GM13976 (cell line): ENCODE measurements around the gene FGF14.

Experiments used
- DNase-seq: peaks from one replicate; pipeline ENCODE4 v3.0.0; 2012; ENCODE audit warnings: low spot score
- in situ Hi-C: fragments of 300-500 bp; cut with MboI; formaldehyde crosslinking; loops from one replicate; pipeline ENCODE4 v1.12.0; 2022; ENCODE audit warnings: low sequenced_read_pairs, mixed read lengths, inconsistent platforms; ENCODE audit not compliant: unreplicated experiment
- TF ChIP-seq, protein P1 (sequence below): IDR thresholded peaks from 2 replicates; pipeline ENCODE4 v1.5.1; 2012; ENCODE audit warnings: borderline replicate concordance, mild to moderate bottlenecking; ENCODE audit not compliant: insufficient read depth; ENCODE audit errors: extremely low read depth, missing control alignments, control extremely low read depth

The FGF14 gene

DNA sequence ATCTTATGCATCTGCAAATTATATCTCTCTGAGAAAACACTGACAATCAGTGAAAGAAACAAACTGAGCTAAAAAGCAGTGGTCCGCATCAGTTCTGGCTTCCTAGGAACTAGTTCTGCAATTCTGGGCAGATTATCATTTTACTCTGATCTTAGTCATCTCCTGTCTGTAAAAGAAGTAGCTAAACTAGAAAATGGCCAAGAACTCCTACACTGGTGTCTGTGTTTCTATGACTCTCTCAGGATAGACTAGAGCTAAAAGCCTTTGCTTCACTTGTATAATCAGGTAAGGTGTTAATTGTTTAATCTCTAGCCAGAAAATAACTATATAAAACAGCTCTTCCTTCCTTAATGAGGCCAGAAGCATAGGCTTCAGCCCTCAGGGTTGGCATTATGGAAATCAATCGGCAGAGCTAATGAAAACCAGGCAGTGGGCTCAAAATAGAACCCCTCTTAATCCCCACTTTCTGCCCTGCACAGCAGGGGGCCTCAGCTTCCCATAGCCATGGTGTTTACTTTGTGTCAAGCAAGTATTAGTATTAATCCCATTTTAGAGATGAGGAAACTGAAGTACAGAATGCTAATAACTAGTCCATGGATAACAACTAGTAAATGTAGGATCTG is 459.2 kb downstream of the FGF14 start:
- in situ Hi-C loops: no loop called here
- no peak for DNase-seq
- TF ChIP-seq, protein P1, sequence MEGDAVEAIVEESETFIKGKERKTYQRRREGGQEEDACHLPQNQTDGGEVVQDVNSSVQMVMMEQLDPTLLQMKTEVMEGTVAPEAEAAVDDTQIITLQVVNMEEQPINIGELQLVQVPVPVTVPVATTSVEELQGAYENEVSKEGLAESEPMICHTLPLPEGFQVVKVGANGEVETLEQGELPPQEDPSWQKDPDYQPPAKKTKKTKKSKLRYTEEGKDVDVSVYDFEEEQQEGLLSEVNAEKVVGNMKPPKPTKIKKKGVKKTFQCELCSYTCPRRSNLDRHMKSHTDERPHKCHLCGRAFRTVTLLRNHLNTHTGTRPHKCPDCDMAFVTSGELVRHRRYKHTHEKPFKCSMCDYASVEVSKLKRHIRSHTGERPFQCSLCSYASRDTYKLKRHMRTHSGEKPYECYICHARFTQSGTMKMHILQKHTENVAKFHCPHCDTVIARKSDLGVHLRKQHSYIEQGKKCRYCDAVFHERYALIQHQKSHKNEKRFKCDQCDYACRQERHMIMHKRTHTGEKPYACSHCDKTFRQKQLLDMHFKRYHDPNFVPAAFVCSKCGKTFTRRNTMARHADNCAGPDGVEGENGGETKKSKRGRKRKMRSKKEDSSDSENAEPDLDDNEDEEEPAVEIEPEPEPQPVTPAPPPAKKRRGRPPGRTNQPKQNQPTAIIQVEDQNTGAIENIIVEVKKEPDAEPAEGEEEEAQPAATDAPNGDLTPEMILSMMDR: no peak

DNA sequence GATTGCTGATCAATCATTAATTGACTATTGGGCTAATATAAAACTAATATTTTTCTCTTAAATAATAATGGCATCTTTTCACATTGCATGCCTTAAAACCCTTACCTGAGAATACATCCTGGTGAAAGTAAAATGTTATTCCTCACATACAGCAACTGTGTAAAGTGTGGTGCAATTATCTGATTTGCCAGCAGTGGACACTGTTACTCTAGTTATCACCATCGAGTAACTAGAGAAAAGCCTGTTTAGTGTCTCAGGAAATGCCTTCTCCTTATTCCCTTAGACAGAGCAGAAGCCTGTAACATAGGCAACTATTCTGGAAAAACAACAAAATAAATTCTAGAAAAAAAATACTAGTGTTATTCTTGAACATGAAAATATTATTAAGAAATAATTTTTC is 459.8 kb downstream of the FGF14 start:
- TF ChIP-seq, protein P1: no peak
- in situ Hi-C loops: no loop called here
- no peak for DNase-seq

DNA sequence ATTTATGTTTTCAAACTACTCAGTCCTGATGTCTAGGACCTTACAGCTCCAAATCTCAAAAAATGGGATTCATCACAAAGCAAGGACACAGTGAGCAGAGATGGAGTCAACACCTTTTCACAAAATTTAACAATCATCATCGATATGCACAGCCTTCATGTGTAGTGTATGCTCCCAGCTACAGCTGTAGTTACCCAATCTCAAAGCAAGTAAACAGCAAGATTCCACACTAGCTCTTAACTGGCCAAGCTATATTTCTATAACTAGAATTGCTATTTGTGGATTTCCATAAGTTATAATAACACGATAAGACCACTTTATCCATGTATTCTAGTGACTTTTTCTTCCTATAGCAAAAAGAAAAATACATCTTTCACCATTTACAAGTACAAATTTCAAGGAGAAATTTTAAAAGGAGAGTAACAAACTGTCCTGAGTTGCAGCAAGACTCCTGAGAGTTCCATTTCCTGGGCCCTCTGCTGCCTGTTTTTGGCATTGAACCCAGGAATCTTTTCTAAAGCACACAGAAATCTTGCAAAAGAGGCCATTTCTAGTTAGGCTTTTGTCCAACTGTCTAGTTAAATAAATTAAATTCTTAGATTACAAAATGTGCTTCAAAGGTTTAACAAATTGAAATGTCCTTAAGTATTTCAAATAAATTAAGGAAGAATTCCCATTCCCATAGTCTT is 460.6 kb downstream of the FGF14 start:
- TF ChIP-seq, protein P1: no peak
- in situ Hi-C loops: no loop called here
- DNase-seq: no peak

DNA sequence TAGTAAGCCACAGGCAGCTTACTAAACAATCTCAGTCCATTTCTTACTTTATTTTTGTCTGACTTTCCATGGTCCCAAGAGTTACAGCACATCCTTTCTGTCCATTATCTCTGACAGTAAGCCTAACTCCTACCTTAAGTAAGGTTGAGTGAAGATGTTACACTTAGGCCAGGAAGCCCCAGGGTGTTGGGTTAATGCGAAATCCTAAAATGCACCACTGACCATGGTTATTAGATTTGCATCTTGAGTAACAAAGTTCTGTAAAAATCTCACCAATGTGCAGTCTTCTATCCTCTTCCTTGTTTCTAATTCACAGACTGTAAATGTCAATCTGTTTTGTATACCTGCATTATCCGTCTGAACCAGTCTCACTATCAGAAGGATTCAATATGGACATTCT is 462.5 kb downstream of the FGF14 start:
- DNase-seq: no peak
- in situ Hi-C loops: no loop called here
- TF ChIP-seq, protein P1: no peak

DNA sequence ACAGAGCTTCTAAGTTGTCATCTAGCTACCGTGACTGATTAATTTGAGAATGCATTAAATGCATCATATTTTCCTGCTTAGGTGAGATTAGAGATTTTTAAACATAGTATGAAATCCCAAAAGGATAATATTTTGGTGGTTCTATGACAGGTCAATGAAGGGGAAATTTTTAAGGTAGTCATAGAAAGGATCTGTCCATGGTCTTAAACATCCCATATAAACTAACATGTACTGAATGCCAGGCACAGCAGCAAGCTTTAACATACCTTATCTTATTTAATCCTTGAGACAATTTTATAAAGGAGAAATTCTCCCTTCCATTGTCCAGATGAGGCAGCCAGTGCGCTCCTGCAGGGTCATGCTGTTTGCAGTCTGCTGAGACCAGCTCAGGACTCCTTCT is 466.0 kb downstream of the FGF14 start:
- in situ Hi-C loops: no loop called here
- TF ChIP-seq, protein P1: no peak
- DNase-seq: no peak

DNA sequence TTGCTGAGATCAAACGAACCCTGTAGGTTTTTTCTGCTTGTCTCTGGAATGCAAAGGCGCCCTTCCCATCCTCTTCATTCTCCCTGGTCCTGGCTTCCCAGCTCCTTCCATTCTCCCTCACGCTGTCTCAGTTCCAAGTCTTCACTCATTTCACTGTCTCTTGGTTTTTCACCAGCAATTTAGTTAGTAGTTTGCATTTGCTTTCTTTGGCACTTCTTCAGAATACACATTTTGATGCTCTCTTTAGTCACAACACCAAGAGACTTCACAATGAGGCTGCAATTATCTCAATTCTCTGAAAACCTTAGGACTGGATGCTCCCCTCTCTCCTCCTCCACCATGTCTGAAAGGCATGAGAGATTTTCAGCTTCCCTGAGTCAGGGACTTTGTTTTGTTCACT is 470.7 kb downstream of the FGF14 start:
- TF ChIP-seq, protein P1: no peak
- no peak for DNase-seq
- in situ Hi-C loops: no loop called here
